LNCAP (cell line): Measurements from ENCODE around the gene SORBS2.

Experiments used
- TF ChIP-seq, protein P1 (sequence below): fragments of 450-650 bp; IDR thresholded peaks from 2 replicates; pipeline ENCODE4 v1.5.1; 2017; ENCODE audit warnings: mild to moderate bottlenecking

The SORBS2 gene

DNA sequence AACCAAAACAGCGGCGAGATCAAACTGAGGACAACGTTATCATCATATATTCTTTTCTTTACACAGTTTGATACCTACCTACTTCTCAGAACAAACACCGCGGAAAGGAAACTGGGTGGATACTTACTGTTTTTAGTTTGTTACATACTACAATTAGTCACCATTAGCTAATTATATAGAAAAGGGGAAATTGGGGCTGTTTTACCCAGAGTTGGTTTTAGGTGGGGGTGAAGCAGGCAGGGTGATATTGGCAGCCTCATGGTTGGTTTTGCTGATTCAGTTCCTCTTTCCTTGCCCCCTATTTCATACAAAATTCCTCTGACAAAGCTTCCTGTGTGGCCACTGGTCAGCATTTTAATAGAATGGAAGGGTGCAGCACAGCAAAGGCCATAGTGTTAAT lies 77.8 kb downstream of the SORBS2 start:
- TF ChIP-seq, protein P1, sequence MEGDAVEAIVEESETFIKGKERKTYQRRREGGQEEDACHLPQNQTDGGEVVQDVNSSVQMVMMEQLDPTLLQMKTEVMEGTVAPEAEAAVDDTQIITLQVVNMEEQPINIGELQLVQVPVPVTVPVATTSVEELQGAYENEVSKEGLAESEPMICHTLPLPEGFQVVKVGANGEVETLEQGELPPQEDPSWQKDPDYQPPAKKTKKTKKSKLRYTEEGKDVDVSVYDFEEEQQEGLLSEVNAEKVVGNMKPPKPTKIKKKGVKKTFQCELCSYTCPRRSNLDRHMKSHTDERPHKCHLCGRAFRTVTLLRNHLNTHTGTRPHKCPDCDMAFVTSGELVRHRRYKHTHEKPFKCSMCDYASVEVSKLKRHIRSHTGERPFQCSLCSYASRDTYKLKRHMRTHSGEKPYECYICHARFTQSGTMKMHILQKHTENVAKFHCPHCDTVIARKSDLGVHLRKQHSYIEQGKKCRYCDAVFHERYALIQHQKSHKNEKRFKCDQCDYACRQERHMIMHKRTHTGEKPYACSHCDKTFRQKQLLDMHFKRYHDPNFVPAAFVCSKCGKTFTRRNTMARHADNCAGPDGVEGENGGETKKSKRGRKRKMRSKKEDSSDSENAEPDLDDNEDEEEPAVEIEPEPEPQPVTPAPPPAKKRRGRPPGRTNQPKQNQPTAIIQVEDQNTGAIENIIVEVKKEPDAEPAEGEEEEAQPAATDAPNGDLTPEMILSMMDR, result no peak

DNA sequence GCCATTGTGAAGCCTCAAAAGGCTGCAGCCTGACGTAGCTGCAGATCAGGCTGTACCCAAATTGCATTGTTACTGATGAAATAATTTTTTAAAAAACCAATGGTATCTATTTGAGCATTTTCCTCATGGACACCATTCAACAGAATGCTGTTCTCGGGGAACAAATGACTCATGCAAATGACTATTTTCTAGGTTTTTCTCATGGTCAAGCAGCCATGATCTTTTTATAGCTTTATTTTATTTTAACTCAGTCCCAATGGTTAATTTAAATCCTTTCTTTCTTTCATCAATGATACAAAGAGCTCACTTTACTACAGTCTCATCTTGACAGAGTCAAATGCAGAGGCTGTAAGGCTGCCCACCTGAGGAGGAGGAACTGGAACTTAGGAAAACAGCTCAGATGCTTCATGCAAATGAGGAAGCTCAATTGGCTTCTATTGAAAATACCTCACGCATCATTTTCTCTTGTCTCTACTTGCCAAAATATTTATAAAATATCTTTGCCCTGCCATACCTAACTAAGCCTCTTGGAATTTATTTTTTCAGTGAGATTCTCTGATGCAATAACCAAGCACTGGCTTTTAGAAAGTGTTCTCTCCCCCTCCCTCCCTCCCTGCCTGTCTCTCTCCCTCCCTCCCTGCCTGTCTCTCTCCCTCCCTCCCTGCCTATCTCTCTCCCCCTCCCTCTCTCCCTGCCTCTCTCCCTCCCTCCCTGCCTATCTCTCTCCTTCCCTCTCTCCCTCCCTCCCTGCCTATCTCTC lies 81.0 kb downstream of the SORBS2 start:
- TF ChIP-seq, protein P1, result no peak

DNA sequence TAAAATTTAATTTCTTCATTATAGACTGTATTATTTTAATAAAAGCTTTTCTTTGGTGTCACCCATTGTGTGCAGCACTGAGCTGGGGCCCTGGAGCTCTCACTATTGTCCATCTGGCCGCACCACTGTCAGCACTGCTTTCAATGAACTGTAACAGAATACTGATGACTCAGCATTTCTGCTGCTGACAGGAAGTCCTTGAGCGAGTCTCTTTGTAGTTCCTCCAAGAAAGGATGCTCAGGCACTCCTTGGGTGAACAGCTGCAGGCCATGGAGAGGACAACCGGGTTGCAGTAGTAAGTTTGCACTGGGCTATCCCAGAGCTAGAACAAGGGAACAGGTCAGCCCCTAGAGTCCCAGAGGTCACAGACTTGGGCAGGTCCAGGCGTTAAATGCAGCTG lies 81.6 kb downstream of the SORBS2 start:
- TF ChIP-seq, protein P1, result no peak

DNA sequence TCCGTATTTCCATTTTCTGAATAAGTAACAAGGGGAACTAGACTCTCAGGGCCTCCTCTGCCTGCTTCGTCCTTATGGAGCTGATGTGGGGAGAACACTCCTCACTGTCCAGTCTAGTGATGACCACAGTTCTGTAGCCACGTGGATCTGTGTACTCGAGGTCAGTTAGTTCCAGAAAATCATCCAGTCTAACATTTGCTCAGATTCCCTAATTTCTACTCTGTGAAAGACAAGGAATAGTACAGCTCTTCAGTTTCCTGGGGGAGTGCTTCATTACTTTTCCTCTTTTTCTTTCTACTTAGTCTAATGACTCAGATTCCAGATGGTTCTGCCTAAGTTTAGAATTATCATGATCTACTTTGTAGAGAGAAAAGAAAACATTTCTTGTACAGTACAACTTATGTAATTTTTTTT lies 82.6 kb downstream of the SORBS2 start:
- TF ChIP-seq, protein P1, result no peak

DNA sequence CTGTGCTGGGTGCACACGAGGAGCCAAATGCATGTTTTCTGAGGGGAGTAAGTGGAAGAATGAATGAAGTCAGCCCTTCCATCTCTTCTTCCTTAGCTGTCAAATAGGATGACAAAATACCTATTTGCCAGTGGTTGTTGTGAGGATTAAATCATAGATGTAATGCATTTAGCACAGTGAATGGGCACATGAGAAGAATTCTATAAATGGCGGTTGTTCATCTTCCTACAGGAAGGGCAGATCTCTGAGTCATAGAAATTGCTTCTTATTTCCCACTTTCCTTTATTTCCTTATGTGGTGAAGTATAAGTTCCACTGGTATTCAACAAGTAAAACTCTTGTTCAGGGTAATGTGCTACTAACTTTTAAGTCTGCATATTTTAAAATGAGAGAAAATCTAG lies 83.1 kb downstream of the SORBS2 start:
- TF ChIP-seq, protein P1, result no peak

DNA sequence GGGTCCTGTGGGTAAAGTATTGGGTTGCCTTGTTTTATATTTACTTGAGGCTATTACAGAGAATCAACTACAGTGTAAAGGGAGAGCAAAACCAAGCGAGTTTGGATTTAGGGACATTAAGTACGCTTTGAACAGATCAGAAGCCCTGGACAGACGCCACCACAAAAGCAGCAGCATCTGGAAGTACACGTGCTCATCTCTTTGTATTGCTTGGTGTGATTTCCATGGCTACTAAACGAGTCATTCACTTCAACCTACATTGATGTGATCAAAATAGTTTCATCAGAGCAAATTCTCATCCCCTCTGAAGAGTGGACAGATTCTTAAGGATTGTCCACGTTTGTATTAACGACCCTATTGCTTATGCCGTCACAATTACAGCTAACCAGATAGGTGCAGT lies 85.1 kb downstream of the SORBS2 start:
- TF ChIP-seq, protein P1, result no peak

DNA sequence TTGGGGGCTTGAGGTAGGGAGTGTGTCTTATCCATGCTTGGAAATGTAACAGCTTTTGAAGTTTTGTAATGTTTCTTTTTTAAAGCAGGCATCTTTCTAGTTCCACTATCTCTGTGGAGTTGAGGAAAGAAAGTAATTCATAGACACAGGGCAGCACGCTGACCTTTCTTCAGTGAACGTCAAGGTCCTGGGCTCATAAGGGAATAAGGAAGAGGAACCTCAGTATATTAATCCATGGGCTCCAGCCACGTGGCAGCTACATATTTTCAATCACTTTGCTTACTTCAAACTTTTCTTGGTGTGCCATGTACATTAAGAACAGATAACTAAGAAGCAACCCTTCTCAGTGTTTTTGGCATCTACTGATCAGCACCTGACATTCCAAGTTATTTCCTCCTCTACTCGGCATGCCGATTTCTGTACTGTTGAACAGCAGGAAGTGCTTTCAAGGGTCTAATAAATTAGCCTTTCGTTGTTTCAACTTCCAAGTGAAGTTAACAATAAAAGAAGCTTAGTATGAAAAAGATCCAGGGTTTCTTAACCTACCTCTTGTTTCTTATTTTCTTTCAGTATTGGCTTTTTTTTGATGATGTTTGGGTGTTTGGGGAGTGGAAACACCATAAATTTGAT lies 88.2 kb downstream of the SORBS2 start:
- TF ChIP-seq, protein P1, result no peak
